ENCODE measurements around the gene CSMD2. TPM values are rescaled to one million over a fixed set of nuclear protein-coding genes. Genes with fewer than 3 reads are reported as not detected.

Gene CSMD2
- total and polyA plus RNA-seq, 2 of the 4 experiments (the other 2 are of a cell fraction) = under 0.01 to 0.36 TPM

DNA sequence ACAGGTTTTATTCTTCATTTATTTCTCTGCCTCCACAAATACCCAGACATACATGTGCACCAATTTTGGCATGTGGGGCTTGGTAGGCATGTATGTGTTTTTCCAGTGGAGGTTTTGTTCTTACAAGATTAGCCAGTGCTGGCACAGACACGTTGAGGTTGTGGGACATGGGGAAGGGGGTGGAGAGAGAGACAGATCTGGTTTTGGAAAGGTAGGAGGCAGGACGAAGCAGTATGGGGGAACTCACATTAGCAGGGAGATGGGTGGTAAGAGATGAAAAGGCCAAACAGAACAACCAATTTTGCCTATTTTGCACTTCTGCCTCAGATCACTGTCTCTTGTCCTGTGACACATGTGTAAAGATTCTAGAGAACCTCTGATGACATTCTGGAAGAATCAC, 467.2 kb downstream of the CSMD2 start:
- Histone ChIP-seq H2BK15ac (ENCODE audit: low read depth, low read length) (no peak overlapping the region), H3K27ac (ENCODE audit: insufficient read depth, low read length) (no peak overlapping the region), H3K36me3 (ENCODE audit: control insufficient read depth, insufficient read depth, low read length) (no peaks in the 10 kb centered on the region), H3K79me1 (ENCODE audit: low read depth in 1 of 2, low read length in 2 of 2) (no peaks in the 10 kb centered on the region), H2BK20ac (ENCODE audit: low read depth, low read length) (no peak overlapping the region), H3K4me3 (ENCODE audit: insufficient read depth, low read depth, low read length) (no peak overlapping the region), H3K56ac (ENCODE audit: extremely low read depth, insufficient read depth, low read length) (no peak overlapping the region), H2AK9ac (replicated peaks; ENCODE audit: low read depth, low read length, poor library complexity) (no peak overlapping the region), H2BK5ac (ENCODE audit: low read depth, low read length, poor library complexity, severe bottlenecking) (no peak overlapping the region), H4K91ac (ENCODE audit: insufficient read depth, low read depth, low read length) (no peak overlapping the region), H3K18ac (ENCODE audit: low read depth, low read length) (no peak overlapping the region), H4K5ac (ENCODE audit: low read depth, low read length) (no peak overlapping the region), H3K9me3 (ENCODE audit: control insufficient read depth, insufficient read depth, low read length) (peaks cover 5% of the 10 kb centered on the region; the same call in 1 of the 2 replicates), H3K4me1 (ENCODE audit: control insufficient read depth, insufficient read depth, low read length) (no peaks in the 10 kb centered on the region), H4K20me1 (ENCODE audit: insufficient read depth, low read length) (no peaks in the 10 kb centered on the region), H3K4ac (ENCODE audit: low read depth, low read length) (no peak overlapping the region), H3K9ac (ENCODE audit: low read depth, low read length) (no peak overlapping the region), H3K4me2 (ENCODE audit: low read depth, low read length) (no peak overlapping the region), H3K23ac (ENCODE audit: low read depth, low read length) (no peak overlapping the region), H3K27me3 (ENCODE audit: control insufficient read depth, insufficient read depth, low read length) (no peaks in the 10 kb centered on the region), H3K9me1 (ENCODE audit: insufficient read depth, low read length) (no peaks in the 10 kb centered on the region), H4K8ac (ENCODE audit: low read depth in 2 of 2, low read length in 2 of 2) (no peak overlapping the region), H3K14ac (replicated peaks; ENCODE audit: low read depth, low read length) (no peak overlapping the region), H2BK120ac (ENCODE audit: low read depth, low read length) (no peak overlapping the region), H2AK5ac (ENCODE audit: low read depth, low read length) (no peak overlapping the region), H2AFZ (replicated peaks; ENCODE audit: low read length, poor library complexity) (no peak overlapping the region)
- BruUV-seq (replicated peaks) = no TSS peak
- ChIA-PET POLR2A (ENCODE audit: unreplicated experiment) (no interaction called here), CTCF (no interaction called here)
- in situ Hi-C loops (cut with MboI; ENCODE audit: low sequenced_read_pairs) (no loop called here), dilution Hi-C loops (cut with HindIII; ENCODE audit: low sequenced_read_pairs, unreplicated experiment) (no loop called here), intact Hi-C loops (cut with micrococcal nuclease) (no loop called here)
- TF ChIP-seq NFE2L2 (IDR thresholded peaks at IDR 0.05; ENCODE audit: low read depth, low read length) = no peak
- TF ChIP-seq, protein P1, sequence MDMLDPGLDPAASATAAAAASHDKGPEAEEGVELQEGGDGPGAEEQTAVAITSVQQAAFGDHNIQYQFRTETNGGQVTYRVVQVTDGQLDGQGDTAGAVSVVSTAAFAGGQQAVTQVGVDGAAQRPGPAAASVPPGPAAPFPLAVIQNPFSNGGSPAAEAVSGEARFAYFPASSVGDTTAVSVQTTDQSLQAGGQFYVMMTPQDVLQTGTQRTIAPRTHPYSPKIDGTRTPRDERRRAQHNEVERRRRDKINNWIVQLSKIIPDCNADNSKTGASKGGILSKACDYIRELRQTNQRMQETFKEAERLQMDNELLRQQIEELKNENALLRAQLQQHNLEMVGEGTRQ (IDR thresholded peaks at IDR 0.05; ENCODE audit: low read depth, low read length) = no peak
- TF ChIP-seq, protein P2, sequence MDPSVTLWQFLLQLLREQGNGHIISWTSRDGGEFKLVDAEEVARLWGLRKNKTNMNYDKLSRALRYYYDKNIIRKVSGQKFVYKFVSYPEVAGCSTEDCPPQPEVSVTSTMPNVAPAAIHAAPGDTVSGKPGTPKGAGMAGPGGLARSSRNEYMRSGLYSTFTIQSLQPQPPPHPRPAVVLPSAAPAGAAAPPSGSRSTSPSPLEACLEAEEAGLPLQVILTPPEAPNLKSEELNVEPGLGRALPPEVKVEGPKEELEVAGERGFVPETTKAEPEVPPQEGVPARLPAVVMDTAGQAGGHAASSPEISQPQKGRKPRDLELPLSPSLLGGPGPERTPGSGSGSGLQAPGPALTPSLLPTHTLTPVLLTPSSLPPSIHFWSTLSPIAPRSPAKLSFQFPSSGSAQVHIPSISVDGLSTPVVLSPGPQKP (IDR thresholded peaks at IDR 0.05; ENCODE audit: borderline replicate concordance, low read depth, low read length) = no peak
- TF ChIP-seq SMC3 (IDR thresholded peaks at IDR 0.05; ENCODE audit: low read depth, low read length) = no peak
- TF ChIP-seq BHLHE40 (IDR thresholded peaks at IDR 0.05; ENCODE audit: low read depth, low read length) = no peak
- no peak for TF ChIP-seq MAFK (IDR thresholded peaks at IDR 0.05; ENCODE audit: low read depth, low read length)
- no peak for TF ChIP-seq RFX5 (IDR thresholded peaks at IDR 0.05; ENCODE audit: low read depth, low read length)
- no peak for TF ChIP-seq POLR2A (IDR thresholded peaks at IDR 0.05; ENCODE audit: low read depth, low read length)
- no peak for TF ChIP-seq CHD1 (IDR thresholded peaks at IDR 0.05; ENCODE audit: low read depth, low read length)
- no peak for TF ChIP-seq MAZ (IDR thresholded peaks at IDR 0.05; ENCODE audit: borderline replicate concordance, low read depth, low read length)
- TF ChIP-seq RAD21 (IDR thresholded peaks at IDR 0.05; ENCODE audit: low read length) = no peak
- no peak for TF ChIP-seq FOS (IDR thresholded peaks at IDR 0.05; ENCODE audit: low read depth, low read length)
- no peak for TF ChIP-seq MXI1 (IDR thresholded peaks at IDR 0.05; ENCODE audit: borderline replicate concordance, low read depth, low read length)
- no peak for TF ChIP-seq RCOR1 (IDR thresholded peaks at IDR 0.05; ENCODE audit: insufficient replicate concordance, low read length)
- no CpG with 5 or more reads among the region's 2 CpGs for WGBS, 2 experiments (ENCODE audit: extremely low coverage in 2 of 2, insufficient read length in 1 of 2)
- DNase-seq (no peak), ATAC-seq (ENCODE audit: low read depth) (no peak)
